GM19455 (cell line): ENCODE measurements around the gene SSR1.
"Not testable (repeated sequence)": the region's sequence is repeated elsewhere in the genome, so short reads cannot be mapped to it uniquely, and the experiment has no call there.

Source experiments
- ATAC-seq: cut with Tn5 transposase; IDR thresholded peaks from one replicate; pipeline ENCODE4 v1.9.1; 2021; ENCODE audit not compliant: unreplicated experiment

The SSR1 gene

DNA sequence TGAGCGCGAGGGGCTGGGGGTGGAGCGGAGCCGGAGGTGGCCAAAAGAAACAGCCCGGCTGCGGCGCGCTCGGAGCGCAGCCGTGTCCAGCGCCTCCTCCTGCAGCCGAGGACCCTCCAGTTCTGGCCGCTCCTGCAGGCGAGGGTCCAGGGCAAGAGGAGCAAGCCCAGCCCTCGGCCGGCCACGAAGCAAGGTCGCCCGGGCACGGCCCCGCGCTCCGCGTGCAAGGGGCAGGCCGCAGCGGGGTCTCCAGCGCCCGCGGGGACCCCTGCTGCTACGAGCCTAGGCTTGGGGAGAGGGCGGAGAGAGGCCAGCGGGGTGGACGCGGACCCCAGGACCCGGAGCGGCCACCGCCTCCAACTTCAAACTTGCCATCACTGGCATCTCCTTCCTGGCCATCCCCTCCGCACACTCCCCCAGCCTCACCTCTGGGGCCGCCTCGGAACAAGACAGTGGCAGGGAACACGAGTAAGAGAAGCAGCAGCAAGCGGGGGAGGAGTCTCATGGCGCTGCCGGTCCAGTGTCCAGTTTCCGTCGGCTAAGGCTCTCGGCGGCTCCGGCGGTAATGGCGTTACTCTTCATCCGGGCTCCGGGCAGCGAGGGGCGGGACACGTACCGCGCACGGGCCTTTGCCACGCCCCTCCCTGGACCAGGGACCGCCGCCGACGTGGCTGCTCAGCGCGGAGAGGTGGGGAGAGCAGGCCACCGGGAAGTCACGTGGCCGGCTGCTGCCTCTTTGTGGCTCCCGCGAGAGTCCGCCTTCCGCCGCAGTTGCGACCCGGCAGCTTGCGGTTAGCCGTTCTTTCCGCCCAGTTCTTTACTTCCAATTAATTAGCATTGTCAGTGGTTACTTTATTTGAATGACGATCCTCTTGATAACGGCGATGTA is at the start of gene SSR1:
SSR1 (minus strand) TSS at position 584 of the 889 bp plus-strand sequence; CDS start at position 505, 79 bp downstream.
- peak; percentile 89 for ATAC-seq

- ATAC-seq, result not testable (repeated sequence)
Observed at GRCh38 chr6:7351916-7352315, 38.9 kb upstream of the SSR1 start.

- ATAC-seq, result not testable (repeated sequence)
Observed at GRCh38 chr6:7350591-7350990, 37.6 kb upstream of the SSR1 start.

DNA sequence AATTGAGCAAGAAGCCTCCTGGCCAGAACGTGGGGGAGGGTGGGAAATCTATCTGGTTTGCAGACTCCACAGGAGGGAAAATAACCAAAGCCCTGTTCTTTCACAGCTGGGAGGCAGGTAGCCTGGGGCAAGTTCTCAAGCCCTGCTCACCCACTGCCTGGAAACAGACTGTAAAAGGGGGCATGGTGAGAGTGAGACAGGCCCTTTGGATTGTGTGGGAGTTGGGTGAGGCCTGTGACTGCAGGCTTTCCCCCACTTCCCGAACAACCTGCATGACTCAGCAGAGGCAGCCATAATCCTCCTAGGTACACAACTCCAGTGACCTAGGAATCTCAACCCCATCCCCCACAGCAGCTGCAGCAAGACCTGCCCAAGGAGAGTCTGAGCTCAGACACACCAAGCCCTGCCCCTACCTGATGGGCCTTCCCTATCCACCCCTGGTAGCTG is 34.6 kb upstream of the SSR1 start:
- not testable (repeated sequence) for ATAC-seq

DNA sequence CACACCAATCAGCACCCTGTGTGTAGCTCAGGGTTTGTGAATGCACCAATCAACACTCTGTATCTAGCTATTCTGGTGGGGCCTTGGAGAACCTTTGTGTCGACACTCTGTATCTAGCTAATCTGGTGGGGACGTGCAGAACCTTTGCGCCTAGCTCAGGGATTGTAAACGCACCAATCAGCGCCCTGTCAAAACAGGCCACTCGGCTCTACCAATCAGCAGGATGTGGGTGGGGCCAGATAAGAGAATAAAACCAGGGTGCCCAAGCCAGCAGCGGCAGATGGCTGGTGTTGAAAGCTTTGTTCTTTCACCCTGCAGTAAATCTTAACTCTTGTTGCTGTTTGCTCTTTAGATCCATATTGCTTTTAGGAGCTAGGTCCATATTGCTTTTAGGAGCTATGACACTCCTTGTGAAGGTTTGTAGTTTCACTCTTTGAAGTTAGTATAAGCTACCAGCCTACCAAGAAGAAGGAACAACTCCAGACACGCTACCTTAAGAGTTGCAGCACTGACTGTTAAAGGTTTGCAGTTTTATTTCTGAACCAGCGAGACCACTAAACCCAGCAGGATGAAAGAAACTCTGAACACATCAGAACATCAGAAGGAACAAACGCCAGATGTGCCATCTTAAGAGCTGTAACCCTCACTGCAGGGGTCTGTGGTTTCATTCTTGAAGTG is 31.9 kb upstream of the SSR1 start:
- ATAC-seq, result not testable (repeated sequence)

DNA sequence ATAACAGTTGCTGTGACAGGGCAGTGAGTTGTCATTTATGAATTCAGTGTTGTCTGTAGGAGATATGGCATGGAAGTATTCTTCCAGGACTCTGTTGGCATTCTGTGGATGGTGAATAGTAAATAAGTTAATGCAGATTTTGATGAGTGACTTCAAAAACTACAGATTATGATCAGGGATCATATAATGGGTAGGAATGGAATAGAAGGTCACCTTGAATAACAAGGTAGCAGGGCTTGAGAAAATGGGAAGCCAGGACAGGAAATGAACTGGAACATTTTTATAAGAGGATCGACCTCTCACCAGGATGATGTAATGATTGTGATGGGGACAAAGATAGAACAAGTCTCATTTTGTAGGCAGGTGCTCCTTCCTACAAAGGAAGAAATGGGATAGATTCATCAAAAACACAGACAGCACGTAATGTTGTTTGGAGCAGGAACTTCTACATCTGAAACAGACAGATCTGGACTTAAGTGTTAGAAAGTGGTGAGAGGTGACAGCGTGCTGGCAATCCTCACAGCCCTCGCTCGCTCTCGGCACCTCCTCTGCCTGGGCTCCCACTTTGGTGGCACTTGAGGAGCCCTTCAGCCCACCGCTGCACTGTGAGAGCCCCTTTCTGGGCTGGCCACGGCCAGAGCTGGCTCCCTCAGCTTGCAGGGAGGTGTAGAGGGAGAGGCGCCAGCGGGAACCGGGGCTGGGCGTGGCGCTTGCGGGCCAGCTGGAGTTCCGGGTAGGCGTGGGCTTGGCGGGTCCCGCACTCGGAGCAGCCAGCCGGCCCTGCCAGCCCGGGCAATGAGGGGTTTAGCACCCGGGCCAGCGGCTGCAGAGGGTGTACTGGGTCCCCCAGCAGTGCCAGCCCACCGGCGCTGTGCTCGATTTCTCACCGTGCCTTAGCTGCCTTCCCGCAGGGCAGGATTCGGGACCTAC is 30.8 kb upstream of the SSR1 start:
- ATAC-seq, result no peak

DNA sequence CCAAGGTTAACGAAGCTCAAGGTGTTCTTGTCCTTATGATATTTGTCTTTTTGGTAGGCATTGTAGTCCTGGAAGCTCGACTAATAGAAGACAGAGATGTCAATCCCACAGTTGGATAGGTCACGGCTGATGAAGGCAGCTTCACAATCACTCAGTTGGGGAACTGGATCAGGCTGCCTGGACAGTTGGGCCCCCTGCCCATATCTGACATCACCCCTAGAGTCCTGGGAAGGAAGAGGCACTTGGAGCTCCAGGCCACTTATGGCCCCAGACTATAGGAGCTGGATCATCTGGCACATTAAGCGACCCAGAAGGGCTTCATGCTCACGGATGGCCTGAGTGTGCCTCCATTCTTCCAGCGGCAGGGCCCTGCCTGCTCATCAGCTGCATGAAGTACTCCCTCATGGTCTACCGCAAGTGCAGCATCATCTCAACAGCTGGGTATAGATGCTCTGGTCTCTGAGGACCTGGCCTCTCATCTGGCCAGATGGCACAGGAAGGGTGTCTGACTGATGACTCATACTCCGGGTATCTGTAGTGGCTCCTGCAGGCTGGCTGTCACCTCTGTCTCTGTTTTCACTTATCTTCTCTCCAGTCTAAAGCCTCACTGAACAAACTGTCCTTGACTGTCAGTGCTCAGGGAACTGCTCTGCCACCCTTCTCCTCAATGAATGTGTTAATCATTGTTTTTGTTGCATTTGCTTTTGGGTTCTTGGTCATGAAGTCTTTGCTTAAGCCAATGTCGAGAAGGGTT is 29.2 kb upstream of the SSR1 start:
- ATAC-seq, result peak; percentile 90

GRCh38 chr6:7341271-7341670 is 28.3 kb upstream of the SSR1 start:
- no peak for ATAC-seq

GRCh38 chr6:7339007-7339732 is 26.2 kb upstream of the SSR1 start:
- ATAC-seq, result not testable (repeated sequence)

DNA sequence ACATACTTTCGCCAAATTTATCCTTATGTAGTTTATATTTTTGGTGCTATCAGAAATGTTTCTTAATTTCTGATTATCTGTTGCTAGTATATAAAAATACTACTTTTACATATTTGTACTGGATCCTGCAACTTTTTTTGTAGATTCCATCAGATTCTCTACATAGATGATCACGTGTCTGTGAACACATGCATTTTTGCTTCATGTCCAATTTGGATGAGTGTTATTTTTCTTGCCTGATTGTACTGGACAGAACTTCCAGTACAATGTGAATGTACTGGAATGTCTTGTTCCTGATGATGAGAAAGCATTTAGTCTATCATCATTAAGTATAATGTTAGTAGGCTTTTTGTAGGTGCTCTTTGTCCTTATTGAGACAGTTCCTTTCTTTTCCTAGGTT is 25.0 kb upstream of the SSR1 start:
- ATAC-seq, result no peak

- ATAC-seq, result no peak
Observed at GRCh38 chr6:7335519-7335918, 22.5 kb upstream of the SSR1 start.

GRCh38 chr6:7334685-7335084 is 21.7 kb upstream of the SSR1 start:
- no peak for ATAC-seq

- no peak for ATAC-seq
Observed at GRCh38 chr6:7332090-7332745, 19.2 kb upstream of the SSR1 start.

- no peak for ATAC-seq
Observed at GRCh38 chr6:7331452-7331851, 18.5 kb upstream of the SSR1 start.

DNA sequence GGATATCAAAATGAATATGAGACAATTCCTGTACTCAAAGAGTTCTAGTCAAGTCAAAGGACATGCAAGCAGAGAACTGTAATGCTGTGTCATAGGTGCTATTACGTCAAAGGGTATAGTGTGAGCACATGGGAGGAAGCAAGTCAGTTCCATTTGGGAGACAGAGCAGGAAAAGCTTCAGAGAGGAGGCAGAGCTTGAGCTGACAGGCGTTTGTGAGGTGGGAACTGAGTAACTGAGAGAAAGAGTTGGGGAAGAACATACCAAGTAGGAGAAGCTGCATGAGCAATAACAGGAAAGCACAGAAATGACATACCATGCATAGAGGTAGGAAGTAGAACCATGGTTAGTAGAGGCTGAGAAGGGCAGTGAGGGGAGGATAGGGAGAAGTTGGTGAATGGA is 15.2 kb upstream of the SSR1 start:
- ATAC-seq, result no peak

DNA sequence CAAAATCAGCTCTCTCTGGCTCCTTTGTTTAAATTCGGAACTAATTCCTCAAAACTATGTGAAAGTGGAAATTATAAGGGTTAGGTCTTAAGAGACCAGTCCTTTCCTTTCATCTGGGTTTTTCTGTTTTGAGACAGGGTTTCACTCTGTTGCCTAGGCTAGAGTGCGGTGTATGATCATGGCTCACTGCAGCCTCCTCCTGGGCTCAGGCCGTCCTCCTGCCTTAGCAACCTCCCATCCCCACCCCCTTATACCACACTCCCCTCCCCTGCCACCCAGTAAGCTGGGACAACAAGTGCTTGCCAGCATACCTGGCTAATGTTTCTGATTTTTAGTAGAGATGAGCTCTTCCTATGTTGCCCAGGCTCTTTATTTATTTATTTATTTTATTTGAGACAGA is 12.8 kb upstream of the SSR1 start:
- no peak for ATAC-seq

GRCh38 chr6:7324520-7324919 is 11.5 kb upstream of the SSR1 start:
- no peak for ATAC-seq

- ATAC-seq, result no peak
Observed at GRCh38 chr6:7323074-7323473, 10.1 kb upstream of the SSR1 start.

GRCh38 chr6:7321866-7322265 is 8.9 kb upstream of the SSR1 start:
- not testable (repeated sequence) for ATAC-seq
